SIG-M5 (cell line): ENCODE measurements around the gene PAK4.
"Not testable (repeated sequence)": the region's sequence is repeated elsewhere in the genome, so short reads cannot be mapped to it uniquely, and the experiment has no call there.

Source experiments
- DNase-seq: peaks from one replicate; lab custom pipeline; 2025; lab: John Stamatoyannopoulos, UW

The PAK4 gene

GRCh38 chr19:39125554-39126311, at the start of gene PAK4:
Gene PAK4 (plus strand): TSS chr19:39125786. CDS start chr19:39169554, 43,768 bp downstream.
- peak; percentile 73 for DNase-seq

- no peak for DNase-seq
Observed at GRCh38 chr19:39077323-39077722, 48.3 kb upstream of the PAK4 start.

- DNase-seq: no peak
Observed at GRCh38 chr19:39078436-39079200, 47.0 kb upstream of the PAK4 start.

- no peak for DNase-seq
Observed at GRCh38 chr19:39080431-39080830, 45.2 kb upstream of the PAK4 start.

GRCh38 chr19:39082167-39082566, 43.4 kb upstream of the PAK4 start:
- no peak for DNase-seq

- DNase-seq: no peak
Observed at GRCh38 chr19:39082745-39083598, 42.6 kb upstream of the PAK4 start.

- no peak for DNase-seq
Observed at GRCh38 chr19:39083599-39083982, 42.0 kb upstream of the PAK4 start.

GRCh38 chr19:39083983-39084731, 41.4 kb upstream of the PAK4 start, which contains the start of gene ACP7:
Gene ACP7 (plus strand): TSS chr19:39084368. CDS start chr19:39085270, 902 bp downstream.
- DNase-seq: no peak

GRCh38 chr19:39084732-39085080, 40.9 kb upstream of the PAK4 start:
- DNase-seq: no peak

GRCh38 chr19:39085392-39085791, 40.2 kb upstream of the PAK4 start:
- DNase-seq: no peak

- no peak for DNase-seq
Observed at GRCh38 chr19:39086386-39086785, 39.2 kb upstream of the PAK4 start.

- DNase-seq: no peak
Observed at GRCh38 chr19:39087907-39088686, 37.5 kb upstream of the PAK4 start.

- not testable (repeated sequence) for DNase-seq
Observed at GRCh38 chr19:39090016-39090415, 35.6 kb upstream of the PAK4 start.

- DNase-seq: no peak
Observed at GRCh38 chr19:39090881-39091280, 34.7 kb upstream of the PAK4 start.

- DNase-seq: not testable (repeated sequence)
Observed at GRCh38 chr19:39095799-39096540, 29.6 kb upstream of the PAK4 start.

- DNase-seq: no peak
Observed at GRCh38 chr19:39097299-39097698, 28.3 kb upstream of the PAK4 start.

GRCh38 chr19:39097721-39098120, 27.9 kb upstream of the PAK4 start:
- DNase-seq: no peak

- DNase-seq: no peak
Observed at GRCh38 chr19:39098365-39099269, 27.0 kb upstream of the PAK4 start.

GRCh38 chr19:39099341-39099740, 26.2 kb upstream of the PAK4 start:
- no peak for DNase-seq
